Measurements from ENCODE around the gene WDR64. TPM values are rescaled to one million over a fixed set of nuclear protein-coding genes. Genes with fewer than 3 reads are reported as not detected.

WDR64 gene
- polyA plus RNA-seq, 1 donor (not counting 4 experiments of a cell fraction or from before 2014, with no cell fraction given), result not detected

- DNase-seq (ENCODE audit: low read depth, low spot score) (no peak), FAIRE-seq (no peak)
- H3K4me1 ChIP-seq (ENCODE audit: control insufficient read depth, extremely low read depth, insufficient read depth, low read length), result peaks cover 28% of the 10 kb centered on the region
- no peak overlapping the region for H3K27ac ChIP-seq (ENCODE audit: control insufficient read depth, insufficient read depth, low read length)
- dilution Hi-C loops (cut with MboI; ENCODE audit: extremely low pct_ligation_motif_present, low sequenced_read_pairs), result loop anchor here (25.0 kb wide), 1 partner anchor 229 kb away; no protein-coding TSS in a partner anchor
- H3K4me3 ChIP-seq (ENCODE audit: control insufficient read depth in 2 of 3, extremely low read depth in 1 of 3, insufficient read depth in 2 of 3, low read depth in 1 of 3, low read length in 3 of 3), result no peak overlapping the region
- H2AFZ ChIP-seq (ENCODE audit: control insufficient read depth, low read length), result no peak overlapping the region
- H3K36me3 ChIP-seq (ENCODE audit: control insufficient read depth in 2 of 2, extremely low read depth in 1 of 2, insufficient read depth in 2 of 2, low read length in 2 of 2), result no peaks in the 10 kb centered on the region
- H3K9me1 ChIP-seq (ENCODE audit: control insufficient read depth, extremely low read depth, insufficient read depth, low read length), result no peaks in the 10 kb centered on the region
- TF ChIP-seq EZH2 (IDR thresholded peaks at IDR 0.05; ENCODE audit: low read length) (no peak), CTCF (optimal IDR thresholded peaks at IDR 0.05 in 1 of 3, IDR thresholded peaks at IDR 0.05 in 1 of 3, conservative IDR thresholded peaks at IDR 0.05 in 1 of 3; ENCODE audit: extremely low read depth in 1 of 3, insufficient read depth in 2 of 3, low read length in 3 of 3) (no peak)
- H3K4me2 ChIP-seq (ENCODE audit: control insufficient read depth, extremely low read depth, insufficient read depth, low read depth, low read length), result no peak overlapping the region
- no peaks in the 10 kb centered on the region for H3K27me3 ChIP-seq (ENCODE audit: control insufficient read depth, extremely low read depth, insufficient read depth, low read length)
- H3K9ac ChIP-seq (ENCODE audit: control insufficient read depth, extremely low read depth, insufficient read depth, low read length), result no peak overlapping the region
- H3K9me3 ChIP-seq (ENCODE audit: control insufficient read depth, low read depth, low read length), result no peaks in the 10 kb centered on the region
- H3K79me2 ChIP-seq (ENCODE audit: control insufficient read depth, insufficient read depth, low read length), result no peaks in the 10 kb centered on the region
- no peaks in the 10 kb centered on the region for H4K20me1 ChIP-seq (ENCODE audit: control insufficient read depth, extremely low read depth, insufficient read depth, low read length)
Measured at GRCh38 chr1:241841691-241842090, 189.6 kb downstream of the WDR64 start.

- TF ChIP-seq CTCF (optimal IDR thresholded peaks at IDR 0.05 in 1 of 3, IDR thresholded peaks at IDR 0.05 in 1 of 3, conservative IDR thresholded peaks at IDR 0.05 in 1 of 3; ENCODE audit: extremely low read depth in 1 of 3, insufficient read depth in 2 of 3, low read length in 3 of 3) (no peak), EZH2 (IDR thresholded peaks at IDR 0.05; ENCODE audit: low read length) (no peak)
- H3K4me1 ChIP-seq (ENCODE audit: control insufficient read depth, extremely low read depth, insufficient read depth, low read length), result peaks cover 26% of the 10 kb centered on the region
- H3K79me2 ChIP-seq (ENCODE audit: control insufficient read depth, insufficient read depth, low read length), result no peaks in the 10 kb centered on the region
- H3K4me3 ChIP-seq (ENCODE audit: control insufficient read depth in 2 of 3, extremely low read depth in 1 of 3, insufficient read depth in 2 of 3, low read depth in 1 of 3, low read length in 3 of 3), result no peak overlapping the region
- H3K4me2 ChIP-seq (ENCODE audit: control insufficient read depth, extremely low read depth, insufficient read depth, low read depth, low read length), result no peak overlapping the region
- H3K9me1 ChIP-seq (ENCODE audit: control insufficient read depth, extremely low read depth, insufficient read depth, low read length), result no peaks in the 10 kb centered on the region
- H3K9ac ChIP-seq (ENCODE audit: control insufficient read depth, extremely low read depth, insufficient read depth, low read length), result no peak overlapping the region
- peak; percentile 55 for FAIRE-seq
- dilution Hi-C loops (cut with MboI; ENCODE audit: extremely low pct_ligation_motif_present, low sequenced_read_pairs), result loop anchor here (25.0 kb wide), 1 partner anchor 230 kb away; no protein-coding TSS in a partner anchor
- no peaks in the 10 kb centered on the region for H4K20me1 ChIP-seq (ENCODE audit: control insufficient read depth, extremely low read depth, insufficient read depth, low read length)
- H3K9me3 ChIP-seq (ENCODE audit: control insufficient read depth, low read depth, low read length), result no peaks in the 10 kb centered on the region
- no peak overlapping the region for H3K27ac ChIP-seq (ENCODE audit: control insufficient read depth, insufficient read depth, low read length)
- no peaks in the 10 kb centered on the region for H3K27me3 ChIP-seq (ENCODE audit: control insufficient read depth, extremely low read depth, insufficient read depth, low read length)
- no peak for DNase-seq (ENCODE audit: low read depth, low spot score)
- H3K36me3 ChIP-seq (ENCODE audit: control insufficient read depth in 2 of 2, extremely low read depth in 1 of 2, insufficient read depth in 2 of 2, low read length in 2 of 2), result no peaks in the 10 kb centered on the region
- H2AFZ ChIP-seq (ENCODE audit: control insufficient read depth, low read length), result no peak overlapping the region
Measured at GRCh38 chr1:241842565-241842964, 190.5 kb downstream of the WDR64 start.
